ENCODE results near the gene TPD52L1. TPM values are rescaled to one million over a fixed set of nuclear protein-coding genes. Genes with fewer than 3 reads are reported as not detected.

Gene TPD52L1
- total and polyA plus RNA-seq, 2 donors (not counting 3 experiments of a cell fraction or from before 2014, with no cell fraction given), result 0.29 to 0.37 TPM

GRCh38 chr6:125144822-125145221 lies 8.8 kb upstream of the TPD52L1 start:
- TF ChIP-seq POLR2A (IDR thresholded peaks at IDR 0.05; ENCODE audit: low read depth, low read length) (no peak), GATA2 (IDR thresholded peaks at IDR 0.05; ENCODE audit: insufficient read depth, insufficient read length, low read depth, low read length) (no peak), JUN (IDR thresholded peaks at IDR 0.05; ENCODE audit: borderline replicate concordance, insufficient read depth, insufficient read length, low read depth) (no peak), MAX (IDR thresholded peaks at IDR 0.05; ENCODE audit: insufficient read depth, insufficient read length) (no peak)
- no peak overlapping the region for H3K4me3 ChIP-seq (replicated peaks in 1 of 3; ENCODE audit: insufficient read depth in 1 of 3, low read depth in 1 of 3, low read length in 3 of 3)
- no peaks in the 10 kb centered on the region for H3K9me1 ChIP-seq (replicated peaks; ENCODE audit: control insufficient read depth, extremely low read depth, insufficient read depth, low read length)
- BruUV-seq (replicated peaks), result no TSS peak
- no peaks in the 10 kb centered on the region for H4K20me1 ChIP-seq (replicated peaks; ENCODE audit: control insufficient read depth, extremely low read depth, insufficient read depth, low read length)
- dilution Hi-C loops (cut with MboI; ENCODE audit: extremely low pct_ligation_motif_present, low sequenced_read_pairs) (no loop called here), intact Hi-C loops (cut with micrococcal nuclease) (no loop called here)
- FAIRE-seq (no peak), DNase-seq (ENCODE audit: low read depth, low spot score) (no peak)
- POLR2A ChIA-PET, result no interaction called here
- H3K27me3 ChIP-seq (ENCODE audit: control insufficient read depth in 2 of 2, insufficient read depth in 2 of 2, low read length in 2 of 2), result peaks cover 3 to 6% of the 10 kb centered on the region in 2 experiments
- peaks cover 7% of the 10 kb centered on the region for H3K4me1 ChIP-seq (ENCODE audit: control insufficient read depth, extremely low read depth, insufficient read depth, low read length)
- H3K36me3 ChIP-seq (ENCODE audit: control insufficient read depth in 2 of 2, extremely low read depth in 1 of 2, insufficient read depth in 2 of 2, low read length in 2 of 2), result no peaks in the 10 kb centered on the region
- no peak overlapping the region for H3K27ac ChIP-seq (ENCODE audit: insufficient read depth, low read depth, low read length)
- CTCF ChIA-PET, result no interaction called here
- no peak overlapping the region for H3K4me2 ChIP-seq (ENCODE audit: insufficient read depth, low read length)
- no peak overlapping the region for H3K9ac ChIP-seq (replicated peaks; ENCODE audit: extremely low read depth, insufficient read depth, low read length)
- no peaks in the 10 kb centered on the region for H3K9me3 ChIP-seq (replicated peaks; ENCODE audit: control insufficient read depth, insufficient read depth, low read length)
- no peaks in the 10 kb centered on the region for H3K79me2 ChIP-seq (ENCODE audit: control insufficient read depth, insufficient read depth, low read length)
- H2AFZ ChIP-seq (ENCODE audit: low read depth, low read length), result no peak overlapping the region

- no peaks in the 10 kb centered on the region for H3K9me3 ChIP-seq (replicated peaks; ENCODE audit: control insufficient read depth, insufficient read depth, low read length)
- no peak overlapping the region for H3K27ac ChIP-seq (ENCODE audit: insufficient read depth, low read depth, low read length)
- no peaks in the 10 kb centered on the region for H3K9me1 ChIP-seq (replicated peaks; ENCODE audit: control insufficient read depth, extremely low read depth, insufficient read depth, low read length)
- H3K4me1 ChIP-seq (ENCODE audit: control insufficient read depth, extremely low read depth, insufficient read depth, low read length), result peaks cover 14% of the 10 kb centered on the region
- no peaks in the 10 kb centered on the region for H4K20me1 ChIP-seq (replicated peaks; ENCODE audit: control insufficient read depth, extremely low read depth, insufficient read depth, low read length)
- peak overlapping the region; percentile 48 for H3K4me2 ChIP-seq (ENCODE audit: insufficient read depth, low read length)
- DNase-seq (ENCODE audit: low read depth, low spot score), result no peak
- ChIA-PET POLR2A (no interaction called here), CTCF (interaction anchor here (0.8 to 1.7 kb wide), 5 partner anchors 16 to 610 kb away, joined by 3 to 7 read pairs (median 3); no protein-coding TSS in a partner anchor)
- intact Hi-C loops (cut with micrococcal nuclease), result loop anchor here (5.0 kb wide), 1 partner anchor 603 kb away; no protein-coding TSS in a partner anchor
- peaks cover 3 to 14% of the 10 kb centered on the region in 2 experiments for H3K27me3 ChIP-seq (ENCODE audit: control insufficient read depth in 2 of 2, insufficient read depth in 2 of 2, low read length in 2 of 2)
- no peak overlapping the region for H2AFZ ChIP-seq (ENCODE audit: low read depth, low read length)
- H3K9ac ChIP-seq (replicated peaks; ENCODE audit: extremely low read depth, insufficient read depth, low read length), result no peak overlapping the region
- BruUV-seq (replicated peaks), result no TSS peak
- H3K4me3 ChIP-seq (replicated peaks in 1 of 3; ENCODE audit: insufficient read depth in 1 of 3, low read depth in 1 of 3, low read length in 3 of 3), result no peak overlapping the region
- peak; percentile 39 for TF ChIP-seq FOS (IDR thresholded peaks at IDR 0.05; ENCODE audit: borderline replicate concordance, insufficient read depth, low read length)
- no peak for TF ChIP-seq CTCF (IDR thresholded peaks at IDR 0.05; ENCODE audit: extremely low read depth in 1 of 2, insufficient read depth in 1 of 2, low read depth in 1 of 2, low read length in 2 of 2)
- TF ChIP-seq MYC (IDR thresholded peaks at IDR 0.05; ENCODE audit: low read depth, low read length), result no peak
- peak; percentile 28 for FAIRE-seq
- dilution Hi-C loops (cut with MboI; ENCODE audit: extremely low pct_ligation_motif_present, low sequenced_read_pairs), result no loop called here
- no peaks in the 10 kb centered on the region for H3K79me2 ChIP-seq (ENCODE audit: control insufficient read depth, insufficient read depth, low read length)
- H3K36me3 ChIP-seq (ENCODE audit: control insufficient read depth in 2 of 2, extremely low read depth in 1 of 2, insufficient read depth in 2 of 2, low read length in 2 of 2), result no peaks in the 10 kb centered on the region
These were observed 4.1 kb upstream of the TPD52L1 start for GRCh38 chr6:125149256-125150144.

Data from endothelial cell of umbilical vein (primary cell).